ENCODE measurements around the gene THTPA.

THTPA gene

GRCh38 chr14:23550131-23550811 lies 5.8 kb upstream of the THTPA start:
- no peak overlapping the region for H3K27ac ChIP-seq
- peaks cover 49% of the 10 kb centered on the region for H3K4me1 ChIP-seq
- H3K4me3 ChIP-seq: peak overlapping the region; percentile 79
- no peak for TF ChIP-seq Cebpa-rat (IDR thresholded peaks at IDR 0.05)
- peak overlapping the region; percentile 84 for H3K9ac ChIP-seq
- peak overlapping the region; percentile 92 for H3K4me2 ChIP-seq
- H3K27me3 ChIP-seq: no peaks in the 10 kb centered on the region
- H4K20me1 ChIP-seq: no peaks in the 10 kb centered on the region
- no peaks in the 10 kb centered on the region for H3K9me3 ChIP-seq
- H3K36me3 ChIP-seq: no peaks in the 10 kb centered on the region

- Histone ChIP-seq H3K4me1 (peaks cover 44% of the 10 kb centered on the region), H3K9ac (peak overlapping the region; percentile 84), H3K4me2 (peak overlapping the region; percentile 92), H3K27me3 (no peaks in the 10 kb centered on the region), H3K27ac (peak overlapping the region; percentile 75), H3K36me3 (no peaks in the 10 kb centered on the region), H3K9me3 (no peaks in the 10 kb centered on the region), H4K20me1 (no peaks in the 10 kb centered on the region), H3K4me3 (peak overlapping the region; percentile 79)
- TF ChIP-seq Cebpa-rat (IDR thresholded peaks at IDR 0.05): no peak
Observed at GRCh38 chr14:23550812-23551265, 5.2 kb upstream of the THTPA start.

- Histone ChIP-seq H3K4me3 (peak within 1 kb of the TSS; percentile 79), H3K27ac (peak within 1 kb of the TSS; percentile 75), H3K27me3 (no peaks in the 10 kb centered on the region), H3K9me3 (no peaks in the 10 kb centered on the region), H3K36me3 (no peaks in the 10 kb centered on the region), H4K20me1 (no peaks in the 10 kb centered on the region), H3K4me1 (peaks cover 41% of the 10 kb centered on the region), H3K9ac (peak within 1 kb of the TSS; percentile 84), H3K4me2 (peak within 1 kb of the TSS; percentile 92)
- TF ChIP-seq Cebpa-rat (IDR thresholded peaks at IDR 0.05): no peak
Observed at GRCh38 chr14:23551266-23552028, 4.6 kb upstream of the THTPA start, which contains the start of gene ZFHX2. ZFHX2 (minus strand) TSS chr14:23551765; CDS start chr14:23535325, 16,440 bp downstream.

- no peak for TF ChIP-seq Cebpa-rat (IDR thresholded peaks at IDR 0.05)
- Histone ChIP-seq H4K20me1 (peaks cover 23% of the 10 kb centered on the region), H3K4me2 (peak overlapping the region; percentile 94), H3K9ac (peak overlapping the region; percentile 89), H3K27me3 (no peaks in the 10 kb centered on the region), H3K36me3 (peaks cover 26% of the 10 kb centered on the region), H3K4me1 (peaks cover 44% of the 10 kb centered on the region), H3K27ac (peak overlapping the region; percentile 91), H3K9me3 (no peaks in the 10 kb centered on the region), H3K4me3 (peak overlapping the region; percentile 80)
Observed at GRCh38 chr14:23555533-23555881, 564 bp upstream of the THTPA start.

GRCh38 chr14:23556700-23557440 lies 799 bp downstream of the THTPA start:
- Histone ChIP-seq H3K9ac (peak overlapping the region; percentile 89), H3K9me3 (no peaks in the 10 kb centered on the region), H3K36me3 (peaks cover 40% of the 10 kb centered on the region), H4K20me1 (peaks cover 32% of the 10 kb centered on the region), H3K4me1 (peaks cover 37% of the 10 kb centered on the region), H3K4me2 (peak overlapping the region; percentile 94), H3K4me3 (peak overlapping the region; percentile 80), H3K27me3 (no peaks in the 10 kb centered on the region), H3K27ac (peak overlapping the region; percentile 91)
- no peak for TF ChIP-seq Cebpa-rat (IDR thresholded peaks at IDR 0.05)

GRCh38 chr14:23557521-23557920 lies 1.4 kb downstream of the THTPA start:
- Histone ChIP-seq H3K27ac (no peak overlapping the region), H3K36me3 (peaks cover 47% of the 10 kb centered on the region), H3K4me3 (peak overlapping the region; percentile 80), H3K9ac (peak overlapping the region; percentile 89), H3K4me2 (peak overlapping the region; percentile 94), H4K20me1 (peaks cover 37% of the 10 kb centered on the region), H3K9me3 (no peaks in the 10 kb centered on the region), H3K27me3 (no peaks in the 10 kb centered on the region), H3K4me1 (peaks cover 33% of the 10 kb centered on the region)
- TF ChIP-seq Cebpa-rat (IDR thresholded peaks at IDR 0.05): no peak

- no peak overlapping the region for H3K27ac ChIP-seq
- no peak for TF ChIP-seq Cebpa-rat (IDR thresholded peaks at IDR 0.05)
- H3K27me3 ChIP-seq: no peaks in the 10 kb centered on the region
- no peak overlapping the region for H3K4me3 ChIP-seq
- peaks cover 39% of the 10 kb centered on the region for H4K20me1 ChIP-seq
- no peaks in the 10 kb centered on the region for H3K9me3 ChIP-seq
- peak overlapping the region; percentile 94 for H3K4me2 ChIP-seq
- H3K36me3 ChIP-seq: peaks cover 51% of the 10 kb centered on the region
- peaks cover 33% of the 10 kb centered on the region for H3K4me1 ChIP-seq
- H3K9ac ChIP-seq: peak overlapping the region; percentile 89; the same call in 1 of the 2 replicates
Observed at GRCh38 chr14:23557946-23558345, 1.9 kb downstream of the THTPA start.

GRCh38 chr14:23558346-23559009 lies 2.4 kb downstream of the THTPA start:
- no peak overlapping the region for H3K4me3 ChIP-seq
- H4K20me1 ChIP-seq: peaks cover 44% of the 10 kb centered on the region
- peaks cover 33% of the 10 kb centered on the region for H3K4me1 ChIP-seq
- no peak overlapping the region for H3K27ac ChIP-seq
- no peak for TF ChIP-seq Cebpa-rat (IDR thresholded peaks at IDR 0.05)
- H3K4me2 ChIP-seq: no peak overlapping the region
- H3K36me3 ChIP-seq: peaks cover 56% of the 10 kb centered on the region
- no peaks in the 10 kb centered on the region for H3K27me3 ChIP-seq
- no peaks in the 10 kb centered on the region for H3K9me3 ChIP-seq
- no peak overlapping the region for H3K9ac ChIP-seq
